Measurements from ENCODE around the gene ANXA8. TPM values are rescaled to one million over a fixed set of nuclear protein-coding genes. Genes with fewer than 3 reads are reported as not detected.

The ANXA8 gene
- total RNA-seq, 4 donors from 2014 or later: 1.1 TPM; not detected in 3

DNA sequence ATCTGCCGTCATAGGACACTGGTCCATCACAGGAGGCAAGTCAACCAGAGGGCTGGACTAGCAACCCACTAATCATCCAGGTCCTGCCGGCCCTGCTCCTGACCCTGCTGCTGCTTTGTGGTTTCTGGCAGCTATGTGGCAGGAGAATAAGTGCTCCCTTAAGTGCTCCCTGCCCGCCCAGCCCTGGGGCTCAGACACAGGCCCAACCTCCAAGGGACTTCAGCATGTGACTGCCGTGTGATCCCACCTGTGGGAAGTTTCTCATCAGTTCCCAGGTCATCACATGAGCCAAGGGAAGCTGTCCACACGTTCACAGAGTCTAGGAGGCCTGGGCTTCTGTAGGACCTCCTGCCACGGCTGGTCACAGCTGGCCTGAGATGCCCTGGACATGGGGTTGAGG lies 65.6 kb downstream of the ANXA8 start:
- TF ChIP-seq CTCF (IDR thresholded peaks at IDR 0.05; ENCODE audit: low read depth): no peak

Small RNAs within 50 kb of the gene (small RNA-seq; reads per million reads assigned to genes)
- gene AL591684.3: not detected
- not detected for gene RNA5SP312

Other genes starting within 250 kb of the ANXA8 start
- 1 to 10 TPM; 2.9 to 9.7 (median 5.1) TPM for gene GDF10, start 183.9 kb downstream of the ANXA8 start, total RNA-seq
- not detected for gene GDF2, start 161.7 kb downstream of the ANXA8 start, total RNA-seq
- not detected for gene RBP3, start 135.8 kb downstream of the ANXA8 start, total RNA-seq
- under 1 TPM in 1 of 4 donors, not detected in 3; 0.19 TPM for gene ZNF488, start 99.8 kb downstream of the ANXA8 start, total RNA-seq
- not detected for gene FAM25G, start 7.6 kb upstream of the ANXA8 start, total RNA-seq
- gene AGAP9, start 39.5 kb upstream of the ANXA8 start, total RNA-seq: 10 to 100 TPM in 2 of 4 donors, 1 to 10 TPM in 2; 1.5 to 16.0 (median 9.2) TPM